GM21737 (cell line): ENCODE results near the gene MLLT11.
A peak's percentile ranks its signal among the peaks of the same experiment; 100 is the strongest.
"Not testable (repeated sequence)": the region's sequence is repeated elsewhere in the genome, so short reads cannot be mapped to it uniquely, and the experiment has no call there.

Source experiments
- ATAC-seq: cut with Tn5 transposase; IDR thresholded peaks from one replicate; pipeline ENCODE4 v1.9.1; 2021; ENCODE audit warnings: mild to moderate bottlenecking, moderate library complexity; ENCODE audit not compliant: unreplicated experiment

The MLLT11 gene

GRCh38 chr1:151055581-151055980, 4.6 kb upstream of the MLLT11 start:
- ATAC-seq, result no peak

- ATAC-seq, result no peak
Observed at GRCh38 chr1:151056149-151056548, 4.0 kb upstream of the MLLT11 start.

- ATAC-seq, result no peak
Observed at GRCh38 chr1:151058692-151059091, 1.5 kb upstream of the MLLT11 start.

GRCh38 chr1:151059109-151060006, 839 bp upstream of the MLLT11 start, which contains the start of gene CDC42SE1:
CDC42SE1 (minus strand) TSS chr1:151059622; CDS start chr1:151055730, 3,892 bp downstream.
- peak; percentile 77 for ATAC-seq

GRCh38 chr1:151060657-151061421, 642 bp downstream of the MLLT11 start:
- ATAC-seq, result no peak

- ATAC-seq, result no peak
Observed at GRCh38 chr1:151061704-151062103, 1.5 kb downstream of the MLLT11 start.

- no peak for ATAC-seq
Observed at GRCh38 chr1:151062741-151063371, 2.7 kb downstream of the MLLT11 start.

- no peak for ATAC-seq
Observed at GRCh38 chr1:151065089-151065645, 5.0 kb downstream of the MLLT11 start.

- no peak for ATAC-seq
Observed at GRCh38 chr1:151067185-151067584, 7.0 kb downstream of the MLLT11 start.

- no peak for ATAC-seq
Observed at GRCh38 chr1:151069103-151069486, 8.9 kb downstream of the MLLT11 start.

- ATAC-seq, result peak; percentile 79
Observed at GRCh38 chr1:151070474-151071276, 10.5 kb downstream of the MLLT11 start, which contains the start of gene GABPB2. GABPB2 (plus strand) TSS chr1:151070761; CDS start chr1:151088190, 17,429 bp downstream.

GRCh38 chr1:151072224-151072623, 12.0 kb downstream of the MLLT11 start:
- ATAC-seq, result no peak

GRCh38 chr1:151085953-151086559, 25.9 kb downstream of the MLLT11 start:
- ATAC-seq, result no peak

- not testable (repeated sequence) for ATAC-seq
Observed at GRCh38 chr1:151097426-151097825, 37.2 kb downstream of the MLLT11 start.

GRCh38 chr1:151098126-151098525, 37.9 kb downstream of the MLLT11 start:
- no peak for ATAC-seq

GRCh38 chr1:151104630-151105029, 44.4 kb downstream of the MLLT11 start:
- ATAC-seq, result no peak

GRCh38 chr1:151106894-151107293, 46.7 kb downstream of the MLLT11 start:
- no peak for ATAC-seq

GRCh38 chr1:151108331-151108730, 48.1 kb downstream of the MLLT11 start:
- ATAC-seq, result no peak

- ATAC-seq, result no peak
Observed at GRCh38 chr1:151113877-151114276, 53.7 kb downstream of the MLLT11 start.
